Kidney (tissue), 14 donors: ENCODE measurements around the gene SMYD3. TPM values are rescaled to one million over a fixed set of nuclear protein-coding genes. Genes with fewer than 3 reads are reported as not detected.
A peak's percentile ranks its signal among the peaks of the same experiment; 100 is the strongest.

ENCODE experiments used
- DNase-seq, 5 donors: peaks; one replicate each; pipeline ENCODE4 v3.0.0-alpha.2; 2013 to 2020
- FAIRE-seq: peaks from 2 replicates; lab custom pipeline; 2012; peaks lifted over from hg19 to GRCh38; lab: Jason Lieb, UNC
- H3K27ac ChIP-seq, 2 donors: one replicate each; pipeline ENCODE4 v1.7.0; 2013; ENCODE audit warnings: low read depth in 2 of 2, low read length in 2 of 2, inconsistent platforms in 1 of 2
- H3K27me3 ChIP-seq: one replicate; pipeline ENCODE4 v1.7.1; 2013; ENCODE audit warnings: low read length, inconsistent platforms; ENCODE audit not compliant: control insufficient read depth, insufficient read depth
- H3K36me3 ChIP-seq, 3 donors: one replicate each; pipeline versions ENCODE4 v1.7.0 to v1.7.1; 2013; ENCODE audit warnings: low read length in 3 of 3, control low read depth in 1 of 3, inconsistent platforms in 1 of 3; ENCODE audit not compliant: insufficient read depth in 3 of 3, control insufficient read depth in 2 of 3
- H3K4me1 ChIP-seq, 3 donors: one replicate each; pipeline versions ENCODE4 v1.7.0 to v1.7.1; 2013; ENCODE audit warnings: low read length in 3 of 3, inconsistent platforms in 1 of 3, low read depth in 1 of 3; ENCODE audit not compliant: control insufficient read depth in 2 of 3, insufficient read depth in 2 of 3
- H3K4me3 ChIP-seq, 3 donors: one replicate each; pipeline versions ENCODE4 v1.7.0 to v1.8.1; 2013; ENCODE audit warnings: low read length in 3 of 3, control low read depth in 1 of 3, inconsistent platforms in 1 of 3
- H3K9ac ChIP-seq, 3 donors: one replicate each; pipeline versions ENCODE4 v1.7.0 to v1.7.1; 2013; ENCODE audit warnings: low read length in 3 of 3, control low read depth in 1 of 3, inconsistent platforms in 1 of 3
- H3K9me3 ChIP-seq, 3 donors: one replicate each; pipeline versions ENCODE4 v1.7.0 to v1.7.1; 2013; ENCODE audit warnings: low read length in 3 of 3, control low read depth in 1 of 3, inconsistent platforms in 1 of 3; ENCODE audit not compliant: control insufficient read depth in 2 of 3, insufficient read depth in 1 of 3
- intact Hi-C: fragments of 100-400 bp; cut with DNase I; formaldehyde crosslinking; loops from one replicate; pipeline ENCODE4 v1.11.1; 2022
- polyA plus RNA-seq: library from polyadenylated mRNA; stranded (reverse); fragments of 350-450 nt; fragmentation: Illumina TruSeq; extraction: RNeasy Lipid Tissue Mini Kit (QIAGEN cat#74804); gene quantifications from one replicate; pipeline ENCODE4 v1.2.3, GENCODE V29; 2014; ENCODE audit warnings: low read depth, low replicate concordance; ENCODE audit not compliant: insufficient read depth
- total RNA-seq: library from RNA; stranded (reverse); fragmentation: NEBNext Ultra II Directional; extraction: Animal tissue kit (Norgen Biotek cat#: 25700); gene quantifications from one replicate; pipeline ENCODE4 v1.2.1, GENCODE V29; 2021
- TF ChIP-seq, protein P1 (sequence below): IDR thresholded peaks from 3 replicates; pipeline ENCODE4 v1.5.1; 2012; ENCODE audit warnings: mild to moderate bottlenecking, moderate library complexity, borderline replicate concordance; ENCODE audit not compliant: insufficient read depth; ENCODE audit errors: extremely low read depth
- donor health status: control.
- donor health status: control.
- donor health status: control.
- donor health status: control.
- donor health status: control.
- donor health status: DM: yes; HTN: yes; CAD: no.
- donor health status: Normal renal cell carcinoma (clear cell type).

The SMYD3 gene
- total and polyA plus RNA-seq, 2 donors from 2014 or later, result 23.3 to 23.9 TPM

DNA sequence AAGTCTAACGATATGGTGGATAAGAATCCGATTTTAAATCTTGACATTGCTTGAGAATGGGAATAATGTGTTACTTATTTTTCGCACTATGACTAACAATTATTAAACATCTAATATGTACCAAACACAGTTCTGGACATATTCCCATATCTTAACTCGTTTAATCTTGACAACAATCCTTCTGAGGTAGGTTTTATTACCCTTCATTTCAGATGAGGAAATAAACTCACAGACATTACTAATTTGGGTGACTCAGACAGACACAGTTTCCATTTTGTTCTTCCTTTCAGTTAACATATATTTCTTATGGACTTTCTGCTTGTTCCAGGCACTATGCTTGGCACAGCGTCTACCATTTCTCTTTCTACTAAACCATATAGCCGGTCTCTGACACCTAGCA lies 244.8 kb downstream of the SMYD3 start:
- TF ChIP-seq, protein P1, sequence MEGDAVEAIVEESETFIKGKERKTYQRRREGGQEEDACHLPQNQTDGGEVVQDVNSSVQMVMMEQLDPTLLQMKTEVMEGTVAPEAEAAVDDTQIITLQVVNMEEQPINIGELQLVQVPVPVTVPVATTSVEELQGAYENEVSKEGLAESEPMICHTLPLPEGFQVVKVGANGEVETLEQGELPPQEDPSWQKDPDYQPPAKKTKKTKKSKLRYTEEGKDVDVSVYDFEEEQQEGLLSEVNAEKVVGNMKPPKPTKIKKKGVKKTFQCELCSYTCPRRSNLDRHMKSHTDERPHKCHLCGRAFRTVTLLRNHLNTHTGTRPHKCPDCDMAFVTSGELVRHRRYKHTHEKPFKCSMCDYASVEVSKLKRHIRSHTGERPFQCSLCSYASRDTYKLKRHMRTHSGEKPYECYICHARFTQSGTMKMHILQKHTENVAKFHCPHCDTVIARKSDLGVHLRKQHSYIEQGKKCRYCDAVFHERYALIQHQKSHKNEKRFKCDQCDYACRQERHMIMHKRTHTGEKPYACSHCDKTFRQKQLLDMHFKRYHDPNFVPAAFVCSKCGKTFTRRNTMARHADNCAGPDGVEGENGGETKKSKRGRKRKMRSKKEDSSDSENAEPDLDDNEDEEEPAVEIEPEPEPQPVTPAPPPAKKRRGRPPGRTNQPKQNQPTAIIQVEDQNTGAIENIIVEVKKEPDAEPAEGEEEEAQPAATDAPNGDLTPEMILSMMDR, result no peak
- Histone ChIP-seq H3K36me3 (no peaks in the 10 kb centered on the region), H3K4me1 (no peaks in the 10 kb centered on the region), H3K4me3 (no peak overlapping the region), H3K9ac (no peak overlapping the region), H3K27ac (no peak overlapping the region), H3K27me3 (no peaks in the 10 kb centered on the region), H3K9me3 (no peaks in the 10 kb centered on the region)
- intact Hi-C loops, result no loop called here
- DNase-seq (no peak), FAIRE-seq (no peak)

DNA sequence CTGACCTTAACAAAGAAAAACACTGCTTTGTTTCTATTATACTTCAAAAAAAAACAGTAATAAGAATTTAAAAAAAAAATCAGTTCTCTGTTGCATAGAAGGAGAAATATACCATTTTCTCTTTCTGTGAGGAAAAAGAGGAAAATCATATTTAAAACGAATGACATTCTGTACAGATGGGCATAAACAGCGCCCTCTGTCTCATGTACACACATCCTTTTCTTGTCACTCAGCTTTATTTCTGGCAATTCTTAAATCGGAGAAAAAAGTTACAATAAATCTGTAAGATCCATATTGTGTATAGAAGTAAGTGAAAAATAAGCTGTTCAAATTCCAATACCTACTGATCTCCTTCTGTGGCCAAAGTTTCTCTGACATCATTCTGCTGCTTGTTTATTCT lies 245.4 kb downstream of the SMYD3 start:
- H3K36me3 ChIP-seq, result no peaks in the 10 kb centered on the region
- intact Hi-C loops, result no loop called here
- no peak for DNase-seq
- no peaks in the 10 kb centered on the region for H3K27me3 ChIP-seq
- no peak overlapping the region for H3K9ac ChIP-seq
- no peaks in the 10 kb centered on the region for H3K4me1 ChIP-seq
- H3K4me3 ChIP-seq, result no peak overlapping the region
- TF ChIP-seq, protein P1, result peak; percentile 6
- no peak for FAIRE-seq
- peaks cover 0 to 4% (median 0%) of the 10 kb centered on the region in 3 donors for H3K9me3 ChIP-seq
- H3K27ac ChIP-seq, result no peak overlapping the region

DNA sequence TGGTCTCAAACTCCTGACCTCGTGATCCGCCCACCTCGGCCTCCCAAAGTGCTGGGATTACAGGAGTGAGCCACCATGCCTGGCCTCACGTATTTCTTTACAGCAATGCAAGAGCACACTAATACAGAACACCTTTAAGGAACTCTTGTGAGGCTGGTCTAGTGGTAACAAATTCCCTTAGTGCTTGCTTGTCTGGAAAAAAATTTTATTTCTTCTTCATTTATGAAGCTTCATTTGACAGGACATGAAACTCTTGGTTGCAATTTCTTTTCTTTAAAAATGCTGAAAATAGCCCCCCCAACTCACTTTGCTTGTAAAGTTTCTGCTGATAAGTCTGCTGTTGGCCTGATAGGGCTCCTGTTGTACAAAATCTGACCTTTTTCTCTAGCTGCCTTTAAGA lies 248.8 kb downstream of the SMYD3 start:
- intact Hi-C loops, result no loop called here
- no peaks in the 10 kb centered on the region for H3K4me1 ChIP-seq
- H3K27ac ChIP-seq, result no peak overlapping the region
- H3K27me3 ChIP-seq, result no peaks in the 10 kb centered on the region
- H3K9ac ChIP-seq, result no peak overlapping the region
- peaks cover 0 to 4% (median 0%) of the 10 kb centered on the region in 3 donors for H3K9me3 ChIP-seq
- no peak overlapping the region for H3K4me3 ChIP-seq
- no peak for FAIRE-seq
- no peaks in the 10 kb centered on the region for H3K36me3 ChIP-seq
- DNase-seq, result no peak
- TF ChIP-seq, protein P1, result no peak

DNA sequence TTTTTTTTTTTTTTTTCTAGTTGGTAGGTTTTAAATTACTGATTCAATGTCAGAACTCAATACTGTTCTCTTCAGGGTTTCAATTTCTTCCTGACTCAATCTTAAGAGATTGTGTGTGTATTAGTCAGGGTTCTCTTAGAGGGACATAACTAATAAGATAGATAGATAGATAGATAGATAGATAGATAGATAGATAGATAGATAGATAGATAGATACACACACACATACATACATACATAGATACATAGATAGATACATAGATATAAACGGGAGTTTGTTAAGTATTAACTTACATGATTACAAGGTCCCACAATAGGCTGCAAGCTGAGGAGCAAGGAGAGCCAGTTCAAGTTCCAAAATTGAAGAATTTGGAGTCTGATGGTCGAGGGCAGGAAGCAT lies 251.3 kb downstream of the SMYD3 start:
- no peak for DNase-seq
- H3K9me3 ChIP-seq, result peaks cover 0 to 4% (median 0%) of the 10 kb centered on the region in 3 donors
- no peaks in the 10 kb centered on the region for H3K36me3 ChIP-seq
- FAIRE-seq, result no peak
- TF ChIP-seq, protein P1, result no peak
- H3K9ac ChIP-seq, result no peak overlapping the region
- intact Hi-C loops, result no loop called here
- no peak overlapping the region for H3K4me3 ChIP-seq
- H3K4me1 ChIP-seq, result no peaks in the 10 kb centered on the region
- no peaks in the 10 kb centered on the region for H3K27me3 ChIP-seq
- no peak overlapping the region for H3K27ac ChIP-seq
